HG03108 (cell line): ENCODE data around the gene ASCC1.
A peak's percentile ranks its signal among the peaks of the same experiment; 100 is the strongest.
"Not testable (repeated sequence)": the region's sequence is repeated elsewhere in the genome, so short reads cannot be mapped to it uniquely, and the experiment has no call there.

Experiments used
- ATAC-seq: cut with Tn5 transposase; IDR thresholded peaks from one replicate; pipeline ENCODE4 v1.9.1; 2021; ENCODE audit warnings: moderate library complexity; ENCODE audit not compliant: unreplicated experiment

Gene ASCC1

DNA sequence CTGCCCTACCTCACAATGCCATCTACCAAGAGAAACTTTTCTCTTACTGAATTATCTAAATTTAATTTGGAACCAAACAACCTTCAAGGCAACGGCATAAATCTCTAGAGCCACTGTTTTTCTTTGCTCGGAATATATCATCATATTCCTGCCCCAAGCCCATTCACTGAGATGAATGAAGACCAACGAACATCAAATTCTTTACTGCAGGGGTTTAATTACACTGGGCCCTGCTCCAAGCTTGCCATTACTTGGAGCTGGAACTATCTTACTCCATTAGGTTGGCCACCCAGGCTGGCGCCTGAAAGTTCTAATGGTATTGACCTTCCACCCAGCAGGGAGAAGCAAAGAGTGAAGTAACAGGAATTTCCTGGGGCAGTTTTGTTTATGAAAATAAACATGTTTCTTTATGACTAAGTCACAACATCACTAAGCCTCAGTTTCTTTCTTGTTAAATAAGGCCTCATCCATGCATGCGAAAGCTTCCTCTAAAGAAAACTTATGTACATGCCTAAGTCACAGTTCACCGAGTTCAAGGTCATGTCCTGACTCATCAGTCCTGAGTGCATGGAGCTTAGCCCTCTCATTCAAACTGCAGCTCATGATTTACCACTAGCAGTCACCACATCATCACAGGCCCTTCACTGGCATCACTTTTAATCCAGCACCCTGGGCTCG is 42.3 kb downstream of the ASCC1 start:
- peak; percentile 49 for ATAC-seq

DNA sequence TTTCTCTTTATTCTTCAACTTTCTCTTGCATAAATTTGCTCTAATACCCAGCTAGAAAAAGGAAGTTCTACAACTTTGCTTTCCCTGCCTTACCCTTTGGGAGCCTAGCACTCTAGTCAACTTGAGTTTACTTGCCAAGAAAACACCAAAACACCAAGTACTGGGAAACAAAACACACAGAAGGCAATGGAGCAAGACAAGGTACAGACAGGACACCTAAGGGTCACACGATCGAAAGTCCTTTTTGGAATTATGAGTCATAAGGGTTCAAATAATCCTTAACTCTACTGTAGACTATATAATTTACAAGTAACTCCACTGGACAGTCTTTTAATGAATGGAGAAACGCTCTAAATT is 42.8 kb downstream of the ASCC1 start:
- ATAC-seq, result no peak

DNA sequence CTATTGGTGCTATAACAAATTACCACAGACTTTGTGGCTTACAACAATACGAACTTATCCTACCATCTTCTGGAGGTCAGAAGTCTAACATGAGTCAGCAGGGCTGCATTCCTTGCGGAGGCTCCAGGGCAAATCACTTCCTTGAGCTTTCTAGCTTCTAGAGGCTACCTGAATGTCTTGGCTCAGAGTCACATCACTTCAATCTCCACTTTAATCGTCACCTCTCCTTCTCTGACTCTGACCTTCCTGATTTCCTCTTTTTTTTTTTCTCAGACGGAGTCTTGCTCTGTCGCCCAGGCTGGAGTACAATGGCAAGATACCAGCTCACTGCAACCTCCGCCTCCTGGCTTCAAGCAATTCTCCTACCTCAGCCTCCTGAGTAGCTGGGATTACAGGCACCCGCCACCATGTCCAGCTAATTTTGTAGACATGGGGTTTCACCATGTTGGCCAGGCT is 44.9 kb downstream of the ASCC1 start:
- ATAC-seq, result no peak

DNA sequence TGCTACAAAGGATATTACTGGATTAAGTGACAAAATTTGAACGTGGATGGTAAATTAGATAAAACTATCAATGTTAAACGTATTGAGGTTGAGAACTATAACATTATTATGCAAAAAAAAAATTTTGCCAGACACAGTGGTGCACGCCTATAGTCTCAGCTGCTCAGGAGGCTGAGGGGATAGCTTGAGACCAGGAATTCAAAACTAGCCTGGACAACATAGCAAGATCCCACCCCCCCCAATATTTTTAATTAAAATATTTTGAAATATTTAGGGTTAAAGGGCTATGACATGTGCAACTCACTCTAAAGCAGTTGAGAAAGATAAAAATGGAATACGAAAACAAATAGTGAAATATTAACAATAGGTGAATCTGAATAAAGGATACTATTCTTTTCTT is 45.3 kb downstream of the ASCC1 start:
- no peak for ATAC-seq

DNA sequence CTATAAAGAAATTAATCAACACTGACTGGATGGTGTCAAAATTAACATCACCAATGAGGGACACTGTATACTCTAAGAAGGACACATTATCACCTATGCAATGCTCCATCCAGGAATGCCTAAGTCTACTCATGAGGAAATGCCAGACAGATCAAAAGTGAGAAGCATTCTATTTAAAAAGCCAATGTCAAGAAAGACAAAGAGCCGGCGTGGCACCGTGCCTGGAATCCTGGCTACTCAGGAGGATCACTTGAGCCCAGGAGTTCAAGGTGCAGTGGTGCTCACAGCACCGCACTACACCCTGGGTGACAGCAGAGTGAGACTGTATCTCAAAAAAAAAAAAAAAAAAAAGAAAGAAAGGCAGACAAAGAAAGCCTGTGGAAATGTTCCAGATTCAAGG is 45.8 kb downstream of the ASCC1 start:
- ATAC-seq, result no peak

DNA sequence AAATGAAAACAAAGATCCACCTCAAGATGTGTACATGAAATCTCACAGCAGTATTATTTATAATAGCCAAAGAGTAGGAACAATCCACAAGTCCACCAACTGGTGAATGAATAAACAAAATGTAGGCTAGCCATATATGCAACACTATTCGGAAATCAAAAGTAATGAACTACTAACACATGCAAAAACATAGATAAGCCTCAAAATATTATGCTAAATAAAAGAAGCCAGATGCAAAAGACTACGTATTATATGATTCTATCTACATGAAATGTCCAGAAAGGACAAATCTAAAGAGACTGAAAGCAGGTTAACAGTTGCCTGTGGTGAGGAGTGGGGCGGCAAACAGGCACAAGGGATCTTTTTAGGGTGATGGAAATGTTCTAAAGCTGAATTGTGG is 49.0 kb downstream of the ASCC1 start:
- no peak for ATAC-seq

DNA sequence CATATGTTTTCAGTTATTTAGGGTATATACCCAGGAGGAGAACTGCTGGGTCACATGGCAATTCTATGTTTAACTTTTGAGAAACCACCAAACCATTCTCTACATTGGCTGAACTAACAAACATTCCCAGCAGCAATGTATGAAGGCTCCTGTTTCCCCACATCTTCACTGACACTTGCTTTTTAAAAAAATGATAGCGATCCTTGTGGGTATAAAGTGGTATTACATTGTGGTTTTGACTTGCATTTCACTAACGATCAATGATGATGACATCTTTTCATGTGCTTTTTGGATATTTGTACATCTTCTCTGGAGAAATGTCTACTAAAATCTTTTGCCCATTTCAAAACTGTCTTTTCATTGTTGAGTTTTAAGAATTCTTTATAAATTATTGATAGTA is 51.5 kb downstream of the ASCC1 start:
- ATAC-seq, result no peak

DNA sequence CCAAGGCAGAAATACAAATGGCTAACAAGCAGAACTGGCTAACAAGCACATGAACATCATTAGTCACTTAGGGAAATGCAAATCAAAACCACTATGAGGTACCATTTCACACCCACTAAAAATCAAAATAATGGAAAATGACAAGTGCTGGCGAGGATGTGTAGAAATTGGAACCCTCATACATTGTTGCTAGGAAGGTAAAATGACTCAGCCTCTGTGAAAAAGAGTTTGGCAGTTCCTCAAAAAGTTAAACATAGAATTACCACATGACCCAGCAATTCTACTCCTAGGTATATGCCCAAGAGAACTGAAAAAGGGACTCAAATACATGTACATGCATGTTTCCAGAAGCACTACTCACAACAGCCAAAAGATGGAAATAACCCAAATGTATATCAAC is 53.1 kb downstream of the ASCC1 start:
- ATAC-seq, result peak; percentile 64

DNA sequence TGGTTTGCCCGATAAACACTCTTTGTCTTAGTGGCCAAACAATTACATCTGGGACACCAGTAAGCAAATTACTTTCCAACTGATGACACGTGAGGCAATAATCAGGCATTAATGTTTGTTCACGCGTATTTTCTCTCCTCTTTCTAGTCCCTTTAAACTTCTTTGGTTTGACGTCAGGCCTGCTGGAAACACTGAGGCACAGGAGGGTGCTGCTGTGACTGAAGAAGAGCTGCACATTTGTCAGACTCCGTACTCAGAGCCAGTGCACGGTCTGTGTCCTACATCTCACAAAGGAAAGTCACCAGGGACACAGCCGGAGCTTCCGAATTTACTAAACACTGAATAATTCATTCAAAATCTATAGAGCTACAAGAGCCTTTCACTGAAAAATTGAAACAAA is 57.9 kb downstream of the ASCC1 start:
- ATAC-seq, result no peak

DNA sequence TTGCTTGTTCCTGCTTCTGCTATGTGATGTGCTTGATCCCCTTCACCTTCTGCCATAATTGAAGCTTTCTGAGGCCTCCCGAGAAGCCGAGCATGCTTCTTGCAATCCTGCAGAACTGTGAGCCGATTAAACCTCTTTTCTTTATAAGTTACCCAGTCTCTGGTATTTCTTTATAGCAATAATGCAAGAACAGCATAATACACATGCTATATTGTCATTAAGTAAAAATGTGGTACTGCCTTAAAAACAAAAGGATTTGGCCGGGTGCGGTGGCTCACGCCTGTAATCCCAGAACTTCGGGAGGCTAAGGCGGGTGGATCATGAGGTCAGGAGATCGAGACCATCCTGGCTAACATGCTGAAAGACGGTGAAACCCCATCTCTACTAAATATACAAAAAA is 59.9 kb downstream of the ASCC1 start:
- ATAC-seq, result no peak

DNA sequence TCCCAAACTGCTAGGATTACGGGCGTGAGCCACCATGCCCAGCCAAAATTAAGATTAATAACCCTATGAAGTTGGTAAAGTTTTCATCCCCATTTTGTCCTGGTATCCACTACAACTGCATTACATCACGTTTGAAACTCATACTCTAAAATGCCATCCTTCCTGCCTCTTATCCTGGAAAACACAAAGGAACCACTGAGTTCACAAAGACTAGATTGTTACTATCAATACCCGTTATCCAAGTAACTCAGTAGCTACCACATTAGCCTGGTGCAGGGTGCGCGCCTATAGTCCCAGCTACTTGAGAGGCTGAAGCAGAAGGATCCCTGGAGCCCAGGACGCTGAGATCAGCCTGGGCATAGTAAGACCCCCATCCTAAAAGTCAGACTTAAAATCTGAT is 63.8 kb downstream of the ASCC1 start:
- no peak for ATAC-seq

DNA sequence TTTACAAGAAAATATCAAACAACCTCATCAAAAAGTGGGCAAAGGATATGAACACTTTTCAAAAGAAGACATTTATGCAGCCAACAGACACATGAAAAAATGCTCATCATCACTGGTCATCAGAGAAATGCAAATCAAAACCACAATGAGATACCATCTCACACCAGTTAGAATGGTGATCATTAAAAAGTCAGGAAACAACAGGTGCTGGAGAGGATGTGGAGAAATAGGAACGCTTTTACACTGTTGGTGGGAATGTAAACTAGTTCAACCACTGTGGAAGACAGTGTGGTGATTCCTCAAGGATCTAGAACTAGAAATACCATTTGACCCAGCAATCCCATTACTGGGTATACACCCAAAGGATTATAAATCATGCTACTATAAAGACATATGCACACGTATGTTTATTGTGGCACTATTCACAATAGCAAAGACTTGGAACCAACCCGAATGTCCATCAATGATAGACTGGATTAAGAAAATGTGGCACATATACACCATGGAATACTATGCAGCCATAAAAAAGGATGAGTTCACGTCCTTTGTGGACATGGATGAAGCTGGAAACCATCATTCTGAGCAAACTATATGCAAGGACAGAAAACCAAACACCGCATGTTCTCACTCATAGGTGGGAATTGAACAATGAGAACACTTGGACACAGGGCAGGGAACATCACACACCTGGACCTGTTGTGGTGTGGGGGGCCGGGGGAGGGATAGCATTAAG is 65.2 kb downstream of the ASCC1 start:
- not testable (repeated sequence) for ATAC-seq

DNA sequence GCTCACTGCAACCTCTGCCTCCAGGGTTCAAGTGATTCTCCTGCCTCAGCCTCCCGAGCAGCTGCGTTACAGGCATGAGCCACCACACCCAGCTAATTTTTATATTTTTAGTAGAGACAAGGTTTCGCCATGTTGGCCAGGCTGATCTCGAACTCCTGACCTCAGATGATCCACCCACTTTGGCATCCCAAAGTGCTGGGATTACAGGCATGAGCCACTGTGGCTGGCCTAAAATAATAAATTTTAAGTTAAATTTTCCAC is 68.8 kb downstream of the ASCC1 start:
- ATAC-seq, result not testable (repeated sequence)

DNA sequence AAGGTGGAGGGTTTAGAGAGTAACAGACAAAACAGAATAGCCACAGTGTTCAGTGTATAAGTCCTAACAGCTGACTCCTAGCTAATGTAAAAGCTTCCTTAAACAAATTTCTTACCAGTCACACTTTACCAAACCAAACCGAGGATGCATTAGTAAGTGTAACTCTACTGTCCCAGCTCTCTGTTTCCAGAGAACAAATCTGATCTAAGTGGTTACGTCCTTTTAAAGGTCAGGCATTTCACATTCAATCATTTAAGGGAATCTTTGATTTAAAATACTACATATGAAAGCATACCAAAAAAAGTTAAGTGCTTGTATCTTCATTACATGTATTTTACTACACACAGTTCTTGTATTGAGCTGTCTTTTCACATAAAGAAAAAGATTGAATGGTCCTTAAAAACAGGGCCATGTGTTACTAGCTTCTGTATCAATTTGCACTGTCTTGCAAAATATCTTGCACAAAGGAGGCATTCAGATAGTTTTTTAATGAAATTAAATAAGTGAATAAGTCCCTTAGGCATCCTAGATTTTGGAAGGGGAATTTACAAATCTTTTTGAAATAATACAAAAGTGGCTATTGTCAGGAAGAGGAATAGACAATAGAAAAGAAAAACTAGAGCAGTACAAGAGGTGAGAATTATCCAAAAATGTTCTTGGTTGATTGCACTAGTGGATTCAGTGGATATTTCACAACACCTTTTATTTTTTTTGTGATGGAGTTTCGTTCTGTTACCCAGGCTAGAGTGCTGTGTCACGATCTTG is 69.3 kb downstream of the ASCC1 start:
- ATAC-seq, result no peak

DNA sequence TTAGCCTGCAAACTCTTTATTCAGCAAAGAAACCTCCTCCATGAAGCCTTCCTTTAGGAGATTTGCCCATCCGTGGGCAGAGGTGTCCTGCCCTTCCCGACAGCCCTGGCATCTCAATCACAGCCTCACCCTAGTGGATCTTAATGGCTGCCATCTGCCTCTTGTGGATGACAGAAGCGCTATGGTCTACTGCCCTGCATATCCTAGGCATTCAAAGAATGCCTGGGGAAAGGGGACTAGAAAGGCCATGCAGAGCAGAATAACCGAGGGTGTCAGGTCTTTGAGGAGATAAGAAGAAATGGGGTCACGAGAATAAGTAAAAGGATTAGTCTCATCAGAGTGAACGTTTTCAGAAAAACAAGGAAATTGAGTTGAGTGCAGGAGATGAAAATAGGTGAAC is 70.0 kb downstream of the ASCC1 start:
- no peak for ATAC-seq

DNA sequence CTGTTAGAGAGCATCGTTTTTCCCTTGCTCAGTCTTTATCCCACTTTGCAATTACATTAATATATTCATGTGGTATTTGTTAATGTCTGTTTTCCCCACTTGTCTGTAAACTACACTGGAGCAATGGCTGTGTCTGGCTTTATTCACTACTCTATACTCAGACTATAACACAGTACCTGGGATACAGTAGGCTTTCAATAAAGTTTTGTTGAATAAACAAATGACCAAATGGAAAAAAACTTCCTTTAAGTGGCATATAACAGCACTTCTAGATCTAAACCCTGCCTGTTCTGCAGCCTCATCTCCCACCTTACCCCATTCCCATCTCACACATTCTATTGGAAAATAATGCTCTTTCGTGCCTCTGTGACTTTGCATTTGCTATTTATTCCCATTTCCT is 70.4 kb downstream of the ASCC1 start:
- ATAC-seq, result no peak

DNA sequence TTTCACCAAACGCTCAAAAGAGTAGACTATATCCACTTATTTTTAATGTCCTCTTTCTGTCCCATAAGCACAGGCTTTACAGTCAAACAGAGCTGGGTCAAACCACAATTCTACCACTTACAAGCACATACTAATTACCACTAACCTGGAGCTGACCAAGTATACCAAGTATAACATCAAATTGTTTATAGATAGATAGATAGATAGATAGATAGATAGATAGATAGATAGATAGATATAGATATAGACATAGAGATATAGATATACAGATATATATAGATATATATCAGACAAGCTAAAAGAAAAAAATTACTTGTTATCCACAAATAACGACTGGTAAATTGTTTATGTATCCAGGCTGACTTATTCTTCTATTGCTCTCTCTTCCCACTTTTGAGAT is 75.2 kb downstream of the ASCC1 start:
- no peak for ATAC-seq

DNA sequence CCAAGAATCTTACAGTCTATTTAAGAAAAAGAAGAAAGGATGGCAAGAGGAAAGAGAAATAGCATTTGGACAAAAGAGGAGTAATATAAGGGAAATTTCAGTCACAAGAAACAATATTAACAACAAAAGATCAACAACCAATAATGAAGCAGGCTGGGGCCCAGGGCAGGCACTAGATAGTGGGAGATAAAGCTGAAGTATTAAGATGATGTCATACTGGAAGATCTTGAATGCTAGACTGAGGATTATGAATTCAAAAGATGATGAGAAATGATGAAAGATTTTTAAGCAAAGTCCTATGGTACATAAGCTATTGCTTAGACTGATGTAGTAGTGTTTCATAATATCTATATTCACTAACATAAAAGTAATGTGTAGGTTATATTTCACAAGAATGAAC is 75.9 kb downstream of the ASCC1 start:
- ATAC-seq, result no peak

DNA sequence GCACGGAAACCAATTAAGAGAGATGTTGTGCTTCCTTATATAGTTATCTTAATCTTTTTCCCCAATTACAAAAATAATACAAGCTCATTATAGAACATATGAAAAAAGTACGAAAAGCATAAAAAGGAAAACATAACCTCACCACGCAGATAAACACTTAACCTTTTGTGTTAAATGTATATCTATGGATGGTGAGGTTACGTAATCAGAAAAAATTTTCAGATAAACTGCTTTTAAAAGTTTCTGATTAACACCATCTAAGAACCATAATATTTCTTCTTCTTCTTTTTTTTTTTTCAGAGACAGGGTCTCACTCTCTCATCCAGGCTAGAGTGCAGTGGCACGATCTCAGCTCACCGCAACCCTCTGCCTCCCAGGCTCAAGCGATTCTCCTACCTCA is 78.5 kb downstream of the ASCC1 start:
- no peak for ATAC-seq

DNA sequence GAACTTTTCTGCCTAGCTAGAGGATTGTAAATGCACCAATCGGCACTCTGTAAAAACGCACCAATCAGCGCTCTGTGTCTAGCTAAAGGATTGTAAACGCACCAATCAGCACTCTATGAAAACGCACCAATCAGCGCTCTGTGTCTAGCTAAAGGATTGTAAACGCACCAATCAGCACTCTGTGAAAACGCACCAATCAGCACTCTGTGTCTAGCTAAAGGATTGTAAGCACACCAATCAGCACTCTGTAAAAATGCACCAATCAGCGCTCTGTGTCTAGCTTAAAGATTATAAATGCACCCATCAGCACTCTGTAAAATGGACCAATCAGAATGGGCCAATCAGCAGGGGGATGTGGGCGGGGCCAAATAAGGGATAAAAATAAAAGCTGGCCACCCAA is 79.9 kb downstream of the ASCC1 start:
- ATAC-seq, result not testable (repeated sequence)

DNA sequence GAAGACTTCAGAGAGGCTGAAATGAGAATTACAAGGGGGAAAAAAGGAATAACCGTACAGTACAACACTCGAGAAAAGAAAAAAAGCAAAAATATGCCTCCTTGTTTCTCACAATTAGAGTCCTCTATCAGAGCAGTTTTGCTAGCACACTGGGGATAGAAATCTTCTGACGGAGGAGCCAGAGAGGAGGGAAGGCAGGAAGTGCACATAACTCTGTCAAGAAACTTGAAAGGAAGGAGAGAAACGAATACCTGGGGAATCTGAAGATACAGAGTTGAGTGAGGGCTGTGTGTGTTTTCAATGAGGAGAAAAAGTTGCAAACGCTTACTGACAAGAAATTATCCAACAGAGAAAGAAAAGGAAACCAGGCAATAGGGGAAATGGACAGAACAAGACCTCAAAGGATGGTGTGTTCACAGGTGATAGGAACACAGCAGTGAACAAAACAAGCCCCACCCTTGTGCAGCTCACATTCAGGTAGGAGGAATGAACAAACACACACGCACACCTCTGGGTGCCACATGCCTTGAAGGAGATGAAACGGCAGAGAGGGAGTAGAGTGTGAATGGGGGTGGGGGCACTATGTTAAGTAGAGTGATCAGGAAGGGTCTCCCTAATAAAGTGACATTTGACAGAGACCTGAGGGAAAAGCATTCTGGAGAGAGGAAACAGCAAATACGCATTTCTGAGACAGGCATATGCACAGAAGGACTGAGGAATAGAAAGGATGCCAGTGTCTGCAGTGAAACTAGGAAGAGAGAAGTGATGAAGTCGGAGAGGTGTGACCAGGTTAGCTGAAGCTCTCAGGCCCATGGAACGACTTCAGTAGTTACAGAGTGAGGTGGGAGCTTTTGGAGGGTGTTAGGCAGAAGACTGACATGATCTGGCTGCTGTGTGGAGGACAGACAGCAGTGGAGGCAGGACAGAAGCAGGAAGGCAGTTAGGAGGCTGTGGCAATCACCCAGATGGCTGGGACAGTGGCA is 81.0 kb downstream of the ASCC1 start:
- no peak for ATAC-seq
